Esophagus (tissue), 2 donors: ENCODE results near the gene MRPS2. TPM values are rescaled to one million over a fixed set of nuclear protein-coding genes. Genes with fewer than 3 reads are reported as not detected.

Experiments used
- H3K27ac ChIP-seq, 2 donors: one replicate each; pipeline ENCODE4 v1.5.1; 2013; ENCODE audit warnings: low read depth in 2 of 2, mild to moderate bottlenecking in 2 of 2, inconsistent platforms in 1 of 2, low read length in 1 of 2, moderate library complexity in 1 of 2
- H3K27me3 ChIP-seq, 2 donors: one replicate each; pipeline ENCODE4 v1.6.1; 2013; ENCODE audit warnings: low read length in 2 of 2, control low read depth in 1 of 2, mild to moderate bottlenecking in 1 of 2; ENCODE audit not compliant: insufficient read depth in 2 of 2, control insufficient read depth in 1 of 2
- H3K36me3 ChIP-seq, 2 donors: one replicate each; pipeline ENCODE4 v1.6.1; 2013; ENCODE audit warnings: low read length in 1 of 2; ENCODE audit not compliant: control insufficient read depth in 2 of 2, insufficient read depth in 2 of 2
- H3K4me1 ChIP-seq, 2 donors: one replicate each; pipeline ENCODE4 v1.6.1; 2013; ENCODE audit warnings: low read length in 1 of 2; ENCODE audit not compliant: control insufficient read depth in 2 of 2, insufficient read depth in 2 of 2
- H3K4me3 ChIP-seq, 2 donors: one replicate each; pipeline ENCODE4 v1.5.1; 2013; ENCODE audit warnings: low read length in 2 of 2, mild to moderate bottlenecking in 2 of 2, low read depth in 1 of 2, moderate library complexity in 1 of 2
- H3K9me3 ChIP-seq, 2 donors: one replicate each; pipeline ENCODE4 v1.6.1; 2013; ENCODE audit warnings: mild to moderate bottlenecking in 2 of 2, low read depth in 1 of 2, low read length in 1 of 2, moderate library complexity in 1 of 2; ENCODE audit not compliant: control insufficient read depth in 2 of 2, insufficient read depth in 1 of 2
- WGBS, 2 donors: extraction: QIAGEN DNeasy Blood & Tissue Kit; methylation state at CpG; one replicate each; pipeline ENCODE4 v1.1.7; 2013; 5-methylcytosine and 5-hydroxymethylcytosine counted together
- polyA plus RNA-seq, 2 donors: library from polyadenylated mRNA; stranded (reverse); fragments of 200-250 nt; gene quantifications; one replicate each; pipeline ENCODE4 v1.2.3, GENCODE V29; 2013
- donor health status: healthy with polysubstance abuse.
- donor health status: Bipolar disorder and iron deficiency.

Gene MRPS2
- polyA plus RNA-seq, 2 donors = 19.3 to 40.8 TPM

DNA sequence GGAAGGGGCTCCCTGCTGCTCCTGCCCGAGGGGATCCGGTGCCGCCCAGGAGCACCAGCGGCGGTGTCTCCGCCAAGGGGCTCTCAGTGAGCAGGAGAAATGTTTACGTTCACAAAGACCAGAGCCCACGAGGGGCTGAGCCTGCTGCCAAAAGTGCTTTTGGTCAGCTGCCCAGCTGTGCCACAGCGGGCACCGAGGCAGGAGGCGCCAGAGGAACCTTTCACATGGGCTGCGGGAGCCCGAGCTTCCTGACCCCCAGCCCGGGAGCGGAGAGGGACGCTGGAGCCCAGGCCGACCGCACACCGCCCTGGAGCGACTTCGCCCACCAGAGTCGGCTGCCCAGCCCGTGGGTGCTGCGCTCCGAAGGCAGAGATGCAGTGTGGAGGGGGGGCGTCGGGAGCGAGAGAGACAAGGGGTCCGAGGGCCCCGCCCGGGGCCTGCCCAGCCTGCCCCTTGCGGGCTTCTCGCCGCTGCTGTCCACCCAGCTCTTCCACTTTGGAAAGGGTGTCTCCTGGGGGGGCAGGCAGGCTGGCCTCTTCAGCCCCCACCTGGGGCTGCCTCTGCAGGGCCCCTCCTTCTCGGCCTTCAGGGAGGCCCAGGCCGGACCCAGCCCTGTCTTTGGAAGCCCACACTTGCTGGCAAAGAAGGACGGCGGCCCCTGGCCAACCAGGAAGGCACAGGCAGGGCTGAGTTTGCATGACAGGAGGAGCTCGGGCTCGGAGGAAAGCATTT is 13.0 kb upstream of the MRPS2 start:
- no peak overlapping the region for H3K27ac ChIP-seq
- no peaks in the 10 kb centered on the region for H3K27me3 ChIP-seq
- WGBS, 2 donors = 93 to 94% methylated on average over 37 to 40 of the region's 40 CpGs
- no peak overlapping the region for H3K4me3 ChIP-seq
- no peaks in the 10 kb centered on the region for H3K4me1 ChIP-seq
- H3K36me3 ChIP-seq = peaks cover 0 to 36% of the 10 kb centered on the region in 2 donors
- H3K9me3 ChIP-seq = no peaks in the 10 kb centered on the region

DNA sequence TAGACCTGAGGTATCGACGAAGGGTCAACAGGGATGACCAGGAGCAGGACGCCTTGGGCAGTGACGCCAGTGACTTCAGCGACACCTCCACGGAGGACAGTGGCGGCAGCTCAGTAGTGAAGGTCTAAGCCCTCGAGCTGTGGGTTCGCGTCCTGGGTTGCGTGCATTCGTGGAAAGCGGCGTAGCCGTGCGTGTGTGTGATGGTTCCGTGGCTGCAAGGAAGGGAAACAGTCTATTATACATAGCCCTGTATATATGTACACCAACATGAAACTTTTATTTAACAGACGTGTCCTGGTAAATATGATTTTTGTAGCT is 12.5 kb upstream of the MRPS2 start:
- Histone ChIP-seq H3K4me1 (no peaks in the 10 kb centered on the region), H3K9me3 (no peaks in the 10 kb centered on the region), H3K4me3 (no peak overlapping the region), H3K36me3 (peaks cover 0 to 36% of the 10 kb centered on the region in 2 donors), H3K27me3 (no peaks in the 10 kb centered on the region), H3K27ac (no peak overlapping the region)
- 96 to 97% methylated on average over 18 of the region's 18 CpGs for WGBS, 2 donors

DNA sequence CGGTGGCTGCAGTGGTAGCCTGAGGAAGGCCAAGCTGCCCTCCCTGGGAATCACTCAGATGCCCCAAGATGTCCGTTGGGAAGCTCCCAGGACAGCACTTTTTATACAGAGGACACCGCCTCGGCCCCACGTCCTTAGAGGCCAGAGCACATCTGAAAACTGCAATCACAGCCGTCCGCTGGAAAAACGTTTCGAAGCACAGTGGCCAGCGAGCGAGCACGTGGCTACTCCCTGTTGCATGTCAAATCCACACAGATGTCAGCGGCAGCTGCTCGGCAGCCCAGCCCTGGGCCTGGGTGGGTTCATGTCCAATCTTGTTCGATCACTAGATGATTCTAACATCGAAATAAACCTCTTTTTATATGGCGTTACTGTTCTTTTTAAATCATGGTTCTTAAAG is 12.0 kb upstream of the MRPS2 start:
- Histone ChIP-seq H3K4me3 (no peak overlapping the region), H3K36me3 (peaks cover 0 to 36% of the 10 kb centered on the region in 2 donors), H3K27ac (no peak overlapping the region), H3K9me3 (no peaks in the 10 kb centered on the region), H3K4me1 (no peaks in the 10 kb centered on the region), H3K27me3 (no peaks in the 10 kb centered on the region)
- WGBS, 2 donors = 90 to 93% methylated on average over 17 of the region's 17 CpGs

DNA sequence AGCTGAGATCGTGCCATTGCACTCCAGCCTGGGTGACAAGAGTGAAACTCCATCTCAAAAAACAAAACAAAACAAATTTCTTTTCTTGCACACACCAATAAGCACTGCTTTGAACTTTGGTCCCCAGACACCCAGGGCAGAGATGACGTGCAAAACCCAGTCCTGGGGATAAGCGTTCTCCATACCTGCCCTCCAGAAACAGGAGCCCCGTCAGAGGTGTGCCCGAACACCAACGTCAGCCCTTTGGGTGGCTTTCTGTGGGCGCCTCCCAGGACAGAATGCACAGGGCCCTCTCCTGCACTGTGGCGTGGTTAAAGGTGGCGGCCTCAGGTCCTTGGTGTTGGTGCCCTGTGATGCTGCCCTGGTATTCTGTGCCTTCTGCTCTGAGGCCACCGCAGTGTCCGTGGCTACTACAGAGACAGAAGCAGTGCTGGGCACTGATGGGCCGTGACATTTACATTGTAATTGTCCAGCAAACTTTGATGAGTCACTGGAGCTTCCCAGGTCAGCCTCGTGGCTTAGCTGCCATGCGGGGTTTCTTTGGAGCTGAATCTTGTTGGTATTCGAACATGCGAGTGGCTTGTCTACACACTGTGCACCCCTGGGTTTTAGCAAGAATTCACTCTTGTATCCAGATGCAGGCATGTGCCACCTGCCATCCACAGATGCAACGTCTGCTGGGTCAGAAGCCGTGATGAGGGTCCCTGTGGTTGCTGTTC is 11.1 kb upstream of the MRPS2 start:
- no peaks in the 10 kb centered on the region for H3K4me1 ChIP-seq
- no peaks in the 10 kb centered on the region for H3K9me3 ChIP-seq
- no peaks in the 10 kb centered on the region for H3K27me3 ChIP-seq
- peaks cover 0 to 31% of the 10 kb centered on the region in 2 donors for H3K36me3 ChIP-seq
- 89% methylated on average over 18 of the region's 18 CpGs for WGBS, 2 donors
- H3K27ac ChIP-seq = no peak overlapping the region
- no peak overlapping the region for H3K4me3 ChIP-seq

DNA sequence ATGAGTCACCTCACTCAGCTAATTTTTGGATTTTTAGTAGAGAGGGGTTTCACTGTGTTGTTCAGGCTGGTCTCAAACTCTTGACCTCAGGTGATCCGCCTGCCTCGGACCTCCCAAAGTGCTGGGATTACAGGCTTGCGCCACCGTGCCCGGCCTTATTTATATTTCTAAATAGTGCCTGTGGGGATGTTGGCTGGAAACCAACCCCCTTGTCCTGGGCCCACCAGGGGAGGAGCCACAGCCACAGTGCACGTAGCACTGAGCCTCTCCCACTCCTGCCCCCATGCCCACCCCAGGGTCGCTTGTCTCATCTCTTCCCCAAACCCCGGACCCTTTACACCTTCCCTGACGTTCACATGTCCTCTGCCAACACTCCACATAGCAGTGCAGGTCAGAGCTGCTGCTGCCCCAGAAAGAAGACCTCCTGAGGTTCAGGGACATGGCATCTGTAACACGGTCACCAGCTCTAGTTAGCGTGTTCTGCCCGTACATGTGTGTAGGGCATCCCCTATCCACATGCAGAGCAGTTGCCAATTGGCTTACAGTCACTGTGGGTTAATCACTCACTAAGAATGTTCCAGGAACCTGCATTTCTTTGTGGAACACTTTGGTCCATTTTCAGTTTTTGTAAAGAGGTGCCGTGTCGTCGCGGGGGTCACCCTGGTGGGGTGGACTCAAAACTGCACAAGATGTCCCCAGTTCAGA is 10.2 kb upstream of the MRPS2 start:
- Histone ChIP-seq H3K4me1 (no peaks in the 10 kb centered on the region), H3K4me3 (no peak overlapping the region), H3K36me3 (peaks cover 0 to 23% of the 10 kb centered on the region in 2 donors), H3K27me3 (no peaks in the 10 kb centered on the region), H3K27ac (no peak overlapping the region), H3K9me3 (no peaks in the 10 kb centered on the region)
- WGBS, 2 donors = 76 to 81% methylated on average over 16 of the region's 16 CpGs

DNA sequence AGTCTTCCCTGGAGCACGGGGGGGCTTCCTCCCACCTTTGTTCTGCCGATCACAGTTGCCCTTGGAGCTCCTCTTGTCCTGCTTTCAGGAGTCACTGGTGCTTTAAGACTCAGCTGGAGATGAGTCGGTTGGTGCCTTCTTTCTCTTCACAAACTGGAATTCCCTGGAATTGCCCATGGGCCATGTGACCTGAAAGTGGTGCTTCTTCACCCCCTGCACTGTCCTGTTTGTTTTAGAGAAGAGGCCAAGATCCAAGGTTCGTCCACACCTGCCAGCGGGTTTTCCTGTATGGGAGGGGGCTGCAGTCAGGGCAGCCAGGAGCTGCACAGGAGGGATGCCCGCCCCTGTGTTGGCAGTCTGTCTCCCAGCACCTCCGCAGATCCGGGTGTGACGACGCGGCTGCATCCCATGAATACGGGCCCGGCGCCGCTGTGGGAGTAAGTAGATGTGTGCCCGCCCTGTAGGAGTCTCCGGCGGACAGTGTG is 9.5 kb upstream of the MRPS2 start:
- no peaks in the 10 kb centered on the region for H3K4me1 ChIP-seq
- H3K27me3 ChIP-seq = no peaks in the 10 kb centered on the region
- 81 to 82% methylated on average over 18 of the region's 18 CpGs for WGBS, 2 donors
- peaks cover 0 to 16% of the 10 kb centered on the region in 2 donors for H3K36me3 ChIP-seq
- H3K27ac ChIP-seq = no peak overlapping the region
- H3K9me3 ChIP-seq = no peaks in the 10 kb centered on the region
- no peak overlapping the region for H3K4me3 ChIP-seq

DNA sequence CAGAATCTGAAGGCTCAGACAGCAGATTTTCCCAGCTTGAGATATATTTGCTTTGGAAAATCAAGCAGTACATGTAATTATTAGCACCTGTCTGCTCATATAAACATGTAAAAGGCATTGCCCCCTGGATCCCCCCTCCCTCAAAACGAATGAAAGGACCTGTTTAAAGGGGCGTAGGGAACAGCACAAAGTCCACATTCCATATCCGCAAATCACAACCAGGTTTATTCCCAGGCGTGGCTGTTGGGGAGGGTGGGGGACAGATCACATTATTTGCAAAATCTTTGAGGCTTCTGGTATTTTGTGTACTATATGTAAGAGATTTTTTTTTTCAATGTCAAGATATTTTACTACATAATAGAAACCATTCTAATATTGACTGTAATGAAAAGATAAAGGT is 8.7 kb upstream of the MRPS2 start:
- H3K9me3 ChIP-seq = no peaks in the 10 kb centered on the region
- 68 to 71% methylated on average over 4 of the region's 4 CpGs for WGBS, 2 donors
- H3K36me3 ChIP-seq = peaks cover 0 to 9% of the 10 kb centered on the region in 2 donors
- no peaks in the 10 kb centered on the region for H3K27me3 ChIP-seq
- no peak overlapping the region for H3K4me3 ChIP-seq
- H3K4me1 ChIP-seq = no peaks in the 10 kb centered on the region
- H3K27ac ChIP-seq = no peak overlapping the region

DNA sequence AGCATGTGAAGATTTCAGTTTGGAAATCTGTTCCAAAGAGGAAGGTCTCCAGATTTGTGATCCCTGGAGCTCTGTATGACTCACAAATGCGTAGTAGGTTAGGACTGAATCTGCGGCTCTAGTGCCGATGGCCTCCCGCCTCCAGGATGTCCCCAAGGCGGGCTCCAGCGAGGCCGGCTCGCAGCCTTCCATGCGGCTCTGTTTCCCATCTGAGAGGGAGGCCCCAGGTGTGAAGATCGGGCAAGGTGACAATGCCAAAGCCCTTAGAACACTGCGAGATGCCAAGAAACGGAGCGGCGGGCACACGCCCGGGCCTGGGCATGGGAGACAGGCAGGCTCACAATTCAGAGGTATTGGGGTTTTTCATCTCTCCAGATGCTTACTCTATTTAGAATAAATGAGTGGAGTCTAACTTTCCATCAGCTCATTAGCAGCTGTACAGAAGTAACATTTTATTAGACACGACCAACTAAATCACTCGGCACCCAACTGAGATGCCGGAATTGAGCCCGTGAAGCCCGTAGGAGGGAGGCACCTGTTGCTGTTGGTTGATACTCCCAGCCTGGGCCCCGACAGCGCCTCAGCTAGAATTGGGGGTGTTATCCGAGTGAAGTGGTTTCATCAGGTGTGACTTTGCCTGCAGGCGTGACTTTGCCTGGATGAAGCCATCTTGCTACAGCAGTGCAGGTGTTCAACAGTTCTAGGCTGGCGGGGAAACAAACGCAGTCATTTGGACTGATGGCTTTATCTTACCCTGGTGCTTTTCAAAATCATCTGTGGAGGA is 7.4 kb upstream of the MRPS2 start:
- H3K27me3 ChIP-seq = no peaks in the 10 kb centered on the region
- H3K4me1 ChIP-seq = no peaks in the 10 kb centered on the region
- peaks cover 0 to 4% of the 10 kb centered on the region in 2 donors for H3K36me3 ChIP-seq
- WGBS, 2 donors = 85 to 87% methylated on average over 26 to 27 of the region's 27 CpGs
- no peak overlapping the region for H3K4me3 ChIP-seq
- H3K27ac ChIP-seq = no peak overlapping the region
- H3K9me3 ChIP-seq = no peaks in the 10 kb centered on the region
